SK-N-MC (cell line): ENCODE data around the gene HDAC7.
"Not testable (repeated sequence)": the region's sequence is repeated elsewhere in the genome, so short reads cannot be mapped to it uniquely, and the experiment has no call there.

Experiments
- DNase-seq: peaks from one replicate; pipeline ENCODE4 v3.0.0-alpha.2; 2011; ENCODE audit warnings: low read depth, low spot score
- H3K27ac ChIP-seq: fragments of 200-600 bp; sonication (generic); 2 replicates; pipeline ENCODE4 v1.5.1; 2016; ENCODE audit warnings: mixed run types
- H3K36me3 ChIP-seq: fragments of 200-600 bp; sonication (generic); 2 replicates; pipeline ENCODE4 v1.6.1; 2017; ENCODE audit warnings: antibody characterized with exemption, low read length, mixed read lengths; ENCODE audit not compliant: insufficient read depth
- H3K4me3 ChIP-seq: fragments of 200-600 bp; sonication (generic); 2 replicates; pipeline ENCODE4 v1.5.1; 2016
- H3K9ac ChIP-seq: fragments of 200-600 bp; sonication (generic); 2 replicates; pipeline ENCODE4 v1.8.0; 2017; ENCODE audit warnings: mixed run types, mixed read lengths; ENCODE audit not compliant: insufficient read length
- H3K9me3 ChIP-seq: fragments of 200-600 bp; sonication (generic); 2 replicates; pipeline ENCODE4 v1.6.1; 2017; ENCODE audit warnings: low read depth, mild to moderate bottlenecking, antibody characterized with exemption, low read length, moderate library complexity, mixed read lengths
- EZH2 ChIP-seq: fragments of 200-600 bp; sonication (generic); IDR thresholded peaks from one replicate; pipeline ENCODE4 v1.6.1; 2017; ENCODE audit warnings: antibody characterized with exemption
- FOXP2 ChIP-seq: optimal IDR thresholded peaks from 2 replicates; pipeline ENCODE3; 2011; ENCODE audit warnings: mild to moderate bottlenecking, moderate library complexity; ENCODE audit not compliant: insufficient read depth; ENCODE audit errors: extremely low read length, control extremely low read depth
- POLR2AphosphoS5 ChIP-seq: IDR thresholded peaks from 2 replicates; pipeline ENCODE4 v1.6.1; 2012; ENCODE audit warnings: mild to moderate bottlenecking, low read depth, low read length, borderline replicate concordance

HDAC7 gene

GRCh38 chr12:47843226-47843980 lies 23.7 kb upstream of the HDAC7 start:
- Histone ChIP-seq H3K36me3 (no peaks in the 10 kb centered on the region), H3K4me3 (no peak overlapping the region), H3K9me3 (no peaks in the 10 kb centered on the region), H3K9ac (no peak overlapping the region), H3K27ac (no peak overlapping the region)
- no peak for DNase-seq
- TF ChIP-seq FOXP2 (no peak), POLR2AphosphoS5 (no peak), EZH2 (no peak)

DNA sequence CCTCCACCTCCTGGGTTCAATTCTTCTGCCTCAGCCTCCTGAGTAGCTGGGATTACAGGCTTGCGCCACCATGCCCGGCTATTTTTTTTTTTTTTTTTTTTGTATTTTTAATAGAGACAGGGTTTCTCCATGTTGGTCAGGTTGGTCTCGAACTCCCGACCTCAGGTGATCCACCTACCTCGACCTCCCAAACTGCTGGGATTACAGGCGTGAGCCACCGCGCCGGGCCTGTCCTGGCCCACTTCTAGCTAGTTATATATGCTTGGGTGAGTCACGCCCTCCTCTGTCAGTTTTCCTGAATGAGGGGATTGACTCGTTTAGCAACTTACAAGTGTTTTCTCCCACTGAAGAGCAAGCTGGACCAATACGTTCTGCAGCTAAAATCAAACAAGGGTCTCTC lies 22.8 kb upstream of the HDAC7 start:
- DNase-seq, H3K9me3 ChIP-seq, H3K9ac ChIP-seq, H3K27ac ChIP-seq, H3K36me3 ChIP-seq, H3K4me3 ChIP-seq: not testable (repeated sequence)

DNA sequence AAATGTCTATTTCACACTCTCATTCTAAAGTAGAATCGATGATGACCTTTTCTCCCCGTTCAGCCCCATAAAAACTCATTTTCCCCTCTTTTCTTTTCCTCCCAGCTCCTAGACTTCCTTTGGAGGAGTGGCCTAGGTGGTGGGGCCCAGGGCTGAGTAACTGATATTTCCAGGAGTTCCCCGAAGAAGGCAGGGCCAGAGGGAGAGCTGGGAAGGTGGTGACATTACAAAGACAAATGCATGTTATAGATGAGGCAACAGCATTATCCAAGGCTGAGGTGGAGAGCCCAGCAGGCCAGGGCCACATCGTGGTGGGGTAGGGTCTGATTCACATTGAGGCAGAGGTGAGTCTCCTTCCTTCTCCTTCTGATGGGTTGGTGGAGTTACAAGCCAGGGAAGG lies 22.2 kb upstream of the HDAC7 start:
- DNase-seq = no peak
- Histone ChIP-seq H3K9ac (no peak overlapping the region), H3K27ac (no peak overlapping the region), H3K4me3 (no peak overlapping the region), H3K36me3 (no peaks in the 10 kb centered on the region), H3K9me3 (no peaks in the 10 kb centered on the region)
- no peak for TF ChIP-seq POLR2AphosphoS5
- no peak for TF ChIP-seq FOXP2
- TF ChIP-seq EZH2 = no peak

GRCh38 chr12:47841501-47841900 lies 21.8 kb upstream of the HDAC7 start:
- TF ChIP-seq EZH2 (no peak), FOXP2 (no peak), POLR2AphosphoS5 (no peak)
- no peak overlapping the region for H3K4me3 ChIP-seq
- DNase-seq = no peak
- no peaks in the 10 kb centered on the region for H3K9me3 ChIP-seq
- H3K27ac ChIP-seq = no peak overlapping the region
- no peaks in the 10 kb centered on the region for H3K36me3 ChIP-seq
- H3K9ac ChIP-seq = no peak overlapping the region

GRCh38 chr12:47840571-47840970 lies 20.9 kb upstream of the HDAC7 start:
- Histone ChIP-seq H3K4me3 (no peak overlapping the region), H3K9ac (no peak overlapping the region), H3K36me3 (no peaks in the 10 kb centered on the region), H3K9me3 (no peaks in the 10 kb centered on the region), H3K27ac (no peak overlapping the region)
- no peak for DNase-seq
- TF ChIP-seq EZH2 (no peak), FOXP2 (no peak), POLR2AphosphoS5 (no peak)

GRCh38 chr12:47839214-47839876 lies 19.6 kb upstream of the HDAC7 start:
- H3K9ac ChIP-seq = no peak overlapping the region
- TF ChIP-seq FOXP2 (no peak), EZH2 (no peak), POLR2AphosphoS5 (no peak)
- H3K9me3 ChIP-seq = no peaks in the 10 kb centered on the region
- no peak overlapping the region for H3K27ac ChIP-seq
- no peak for DNase-seq
- no peaks in the 10 kb centered on the region for H3K36me3 ChIP-seq
- H3K4me3 ChIP-seq = no peak overlapping the region

DNA sequence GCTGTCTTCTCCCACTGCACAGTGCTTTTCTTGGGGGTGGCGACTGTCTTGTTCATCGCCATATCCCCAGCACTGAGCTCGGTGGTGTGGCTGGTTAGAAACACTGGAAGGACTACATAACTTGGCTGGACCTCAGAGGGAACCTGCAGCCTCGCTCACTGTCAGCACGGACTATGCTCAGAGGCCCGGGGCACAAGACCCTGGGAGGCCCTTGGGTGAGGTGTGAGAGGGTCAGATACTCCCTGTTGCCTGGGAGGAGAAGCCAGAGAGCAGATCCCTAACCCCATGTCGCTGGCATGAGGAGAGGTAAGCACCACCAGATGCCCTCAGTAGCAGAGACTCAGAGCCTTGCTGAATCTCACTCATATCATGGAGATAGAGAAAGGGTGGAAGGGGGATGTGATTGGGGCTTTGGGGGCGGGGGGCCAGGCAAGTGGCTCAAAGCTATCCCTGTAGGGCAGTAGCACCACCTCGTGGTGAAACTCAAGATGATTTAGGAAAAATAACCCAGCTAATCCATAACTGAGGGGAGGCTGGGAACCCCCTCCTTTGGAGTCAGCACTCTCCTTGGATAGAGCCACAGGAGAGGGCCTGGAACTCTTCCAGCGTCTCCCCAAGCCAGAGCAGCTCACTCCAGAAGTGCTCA lies 18.7 kb upstream of the HDAC7 start:
- TF ChIP-seq EZH2 (no peak), POLR2AphosphoS5 (no peak)
- no peaks in the 10 kb centered on the region for H3K36me3 ChIP-seq
- no peak overlapping the region for H3K9ac ChIP-seq
- DNase-seq = no peak
- no peak overlapping the region for H3K27ac ChIP-seq
- no peak overlapping the region for H3K4me3 ChIP-seq
- no peaks in the 10 kb centered on the region for H3K9me3 ChIP-seq

DNA sequence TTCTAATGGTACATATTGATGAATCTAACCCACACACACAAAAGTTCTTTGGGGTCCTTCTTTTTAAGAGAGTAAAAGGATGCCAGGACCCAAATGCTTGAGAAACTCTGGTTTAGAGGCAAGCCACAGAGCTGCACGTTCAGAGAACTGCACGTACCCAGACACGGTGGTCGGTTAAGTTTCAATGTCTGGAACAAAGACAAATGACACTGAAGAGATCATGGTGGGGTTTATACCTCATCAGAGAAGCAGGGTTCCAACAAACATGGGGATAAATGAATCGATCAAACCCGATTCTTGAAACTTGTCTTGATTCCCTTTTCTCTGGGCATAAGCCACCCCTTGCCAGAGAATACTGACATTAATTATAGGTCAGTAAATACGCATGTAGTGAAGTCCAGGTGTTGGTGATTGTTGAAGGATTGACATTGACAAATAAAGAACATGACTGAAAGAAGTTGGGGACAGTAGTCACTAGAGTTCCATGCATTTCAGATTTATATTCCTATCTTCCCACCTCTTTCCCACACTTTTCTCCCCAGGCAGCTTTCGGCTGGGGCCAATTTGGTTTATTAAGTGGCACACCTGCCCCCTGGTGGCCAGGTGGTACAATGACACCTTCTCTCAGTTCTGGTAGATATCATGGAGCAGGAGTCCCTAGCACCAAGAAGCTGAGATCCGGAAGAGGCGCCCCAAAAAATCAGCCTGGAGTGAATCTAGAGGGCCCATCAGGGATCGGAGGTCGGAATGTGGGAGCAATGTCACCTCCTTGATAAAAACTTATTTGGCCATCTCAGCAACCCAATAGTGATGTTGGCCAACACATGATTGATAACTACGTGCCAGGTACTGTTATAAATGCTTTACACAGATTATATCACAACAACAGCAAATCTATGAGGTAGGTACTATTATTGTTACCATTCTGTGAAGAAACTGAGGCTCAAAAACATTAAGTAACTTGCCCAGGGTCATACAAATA lies 17.8 kb upstream of the HDAC7 start:
- Histone ChIP-seq H3K9me3 (no peaks in the 10 kb centered on the region), H3K36me3 (no peaks in the 10 kb centered on the region), H3K9ac (no peak overlapping the region), H3K4me3 (no peak overlapping the region), H3K27ac (no peak overlapping the region)
- no peak for TF ChIP-seq EZH2
- no peak for TF ChIP-seq FOXP2
- TF ChIP-seq POLR2AphosphoS5 = no peak
- no peak for DNase-seq
